ENCODE measurements around the gene FAM89A. TPM values are rescaled to one million over a fixed set of nuclear protein-coding genes. Genes with fewer than 3 reads are reported as not detected.

Gene FAM89A
- total RNA-seq, 4 donors from 2014 or later, result 11.1 to 63.0 (median 23.5) TPM

GRCh38 chr1:231045286-231045685, 5.2 kb upstream of the FAM89A start:
- Histone ChIP-seq H3K27ac (no peak overlapping the region), H3K36me3 (no peaks in the 10 kb centered on the region), H3K4me1 (peaks cover 0 to 12% (median 9%) of the 10 kb centered on the region in 4 donors), H3K9me3 (peaks cover 0 to 12% (median 0%) of the 10 kb centered on the region in 4 donors), H3K27me3 (no peaks in the 10 kb centered on the region), H3K4me3 (no peak overlapping the region)
- no peak for DNase-seq (ENCODE audit: low spot score in 2 of 2)
- no peak for TF ChIP-seq CTCF (IDR thresholded peaks at IDR 0.05)
- no peak for TF ChIP-seq EP300 (IDR thresholded peaks at IDR 0.05)
- no peak for TF ChIP-seq POLR2A (IDR thresholded peaks at IDR 0.05)

GRCh38 chr1:231044588-231044987, 4.5 kb upstream of the FAM89A start:
- Histone ChIP-seq H3K27ac (no peak overlapping the region), H3K9me3 (peaks cover 0 to 12% (median 0%) of the 10 kb centered on the region in 4 donors), H3K4me3 (no peak overlapping the region), H3K27me3 (no peaks in the 10 kb centered on the region), H3K36me3 (no peaks in the 10 kb centered on the region), H3K4me1 (peaks cover 0 to 15% (median 11%) of the 10 kb centered on the region in 4 donors)
- no peak for TF ChIP-seq EP300 (IDR thresholded peaks at IDR 0.05)
- no peak for TF ChIP-seq POLR2A (IDR thresholded peaks at IDR 0.05)
- no peak for TF ChIP-seq CTCF (IDR thresholded peaks at IDR 0.05)
- no peak for DNase-seq (ENCODE audit: low spot score in 2 of 2)
- WGBS, 2 donors, result 89 to 95% methylated on average over 1 of the region's 1 CpG

DNA sequence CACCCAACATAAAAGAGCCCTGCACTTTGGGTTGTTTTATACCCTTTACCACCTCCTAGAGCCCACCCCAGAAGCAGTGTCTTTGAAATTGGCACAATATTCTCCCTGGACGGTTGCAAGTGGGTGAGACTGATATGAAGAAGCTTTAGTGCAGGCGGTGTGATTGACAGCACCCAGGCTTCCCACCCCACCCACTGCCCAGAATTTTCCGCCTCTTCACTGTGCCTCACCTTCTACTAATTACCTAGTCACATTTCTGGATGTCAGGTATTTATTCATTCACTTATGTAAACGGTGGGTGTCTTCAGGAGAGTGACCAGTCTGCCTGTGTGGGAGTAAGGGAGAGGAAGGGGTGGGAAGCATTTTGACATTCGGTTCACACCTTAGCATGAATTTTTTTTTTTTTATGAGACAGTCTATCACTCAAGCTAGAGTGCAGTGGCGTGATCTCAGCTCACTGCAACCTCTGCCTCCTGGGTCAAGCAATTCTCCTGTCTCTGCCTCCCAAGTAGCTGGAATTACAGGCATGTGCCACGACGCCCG, 1.7 kb upstream of the FAM89A start:
- TF ChIP-seq POLR2A (IDR thresholded peaks at IDR 0.05), result no peak
- no peak for TF ChIP-seq CTCF (IDR thresholded peaks at IDR 0.05)
- TF ChIP-seq EP300 (IDR thresholded peaks at IDR 0.05), result no peak
- DNase-seq (ENCODE audit: low spot score in 2 of 2), result no peak
- peaks cover 0 to 12% (median 0%) of the 10 kb centered on the region in 4 donors for H3K9me3 ChIP-seq
- H3K4me1 ChIP-seq, result peaks cover 0 to 29% (median 19%) of the 10 kb centered on the region in 4 donors
- no peak overlapping the region for H3K4me3 ChIP-seq
- no peaks in the 10 kb centered on the region for H3K36me3 ChIP-seq
- H3K27ac ChIP-seq, result no peak overlapping the region
- WGBS, 2 donors, result 78 to 82% methylated on average over 9 of the region's 9 CpGs
- H3K27me3 ChIP-seq, result peaks cover 0 to 2% of the 10 kb centered on the region in 2 donors

DNA sequence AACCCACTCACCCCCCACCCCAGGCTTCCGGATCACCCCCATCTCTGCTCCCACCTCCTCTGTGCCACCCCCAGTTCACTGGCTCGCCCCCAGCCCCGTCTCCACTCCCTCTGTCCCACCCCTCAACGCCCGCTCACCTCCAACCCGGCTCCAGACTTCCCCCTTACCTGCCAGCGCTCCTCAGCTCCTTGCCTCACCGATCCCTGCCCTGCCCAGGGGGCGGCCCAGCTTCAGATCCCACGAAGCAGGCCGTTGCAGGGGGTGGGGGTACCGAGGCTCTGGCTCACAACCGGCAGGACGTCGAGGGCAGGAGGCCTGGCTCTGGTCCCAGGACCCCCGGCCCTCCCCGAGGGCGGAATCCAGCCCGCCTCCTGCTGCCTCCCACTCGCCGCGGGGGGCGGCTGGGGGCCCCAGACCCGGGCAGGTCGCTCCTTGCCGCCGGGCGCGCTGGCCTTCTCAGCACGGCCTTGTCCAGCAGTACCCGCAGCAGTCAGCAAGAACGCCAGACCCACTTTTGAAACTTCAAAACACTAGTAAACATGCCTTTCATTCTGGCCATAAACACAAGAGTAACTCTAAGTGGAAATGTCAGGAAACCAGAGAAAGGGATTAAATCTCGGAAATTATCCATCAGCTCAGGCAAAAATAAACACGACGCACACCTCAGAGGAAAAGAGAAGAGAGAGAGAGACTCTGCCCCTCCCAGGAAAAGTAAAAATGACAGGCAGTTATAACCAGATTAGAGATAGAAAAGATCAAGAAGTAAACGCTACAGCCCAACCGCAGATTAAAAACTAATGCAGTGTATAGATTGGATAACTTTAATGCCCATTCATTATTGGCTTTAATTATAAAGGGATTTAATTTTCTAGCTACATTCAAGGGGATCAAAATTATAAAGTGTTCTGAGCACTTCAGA, 1.0 kb upstream of the FAM89A start:
- DNase-seq (ENCODE audit: low spot score in 2 of 2), result no peak
- WGBS, 2 donors, result 8 to 13% methylated on average over 19 to 31 of the region's 37 CpGs
- peaks cover 0 to 12% (median 0%) of the 10 kb centered on the region in 4 donors for H3K9me3 ChIP-seq
- TF ChIP-seq CTCF (IDR thresholded peaks at IDR 0.05), result no peak
- no peak for TF ChIP-seq POLR2A (IDR thresholded peaks at IDR 0.05)
- TF ChIP-seq EP300 (IDR thresholded peaks at IDR 0.05), result no peak
- peak overlapping the region; percentile 46 to 84 (median 68) for H3K4me3 ChIP-seq
- peaks cover 0 to 4% of the 10 kb centered on the region in 2 donors for H3K27me3 ChIP-seq
- H3K36me3 ChIP-seq, result no peaks in the 10 kb centered on the region
- H3K4me1 ChIP-seq, result peaks cover 0 to 29% (median 19%) of the 10 kb centered on the region in 4 donors
- H3K27ac ChIP-seq, result peak overlapping the region in 3 of 4 donors; percentile 16 to 70 (median 44)

Data from tibial nerve (tissue), 4 donors.